Activated effector memory CD4-positive, alpha-beta T cell treated with anti-CD3 and anti-CD28 coated beads, Interleukin-2, amount 50 U/mL, for 16 hours (primary cell): ENCODE data around the gene UMOD.

Source experiments
- DNase-seq: peaks from one replicate; pipeline ENCODE4 v3.0.0-alpha.2; 2020

The UMOD gene

GRCh38 chr16:20298452-20298851, 54.1 kb downstream of the UMOD start:
- no peak for DNase-seq

GRCh38 chr16:20291208-20292206, 61.0 kb downstream of the UMOD start:
- no peak for DNase-seq

- DNase-seq, result no peak
Observed at GRCh38 chr16:20289571-20289970, 62.9 kb downstream of the UMOD start.

- no peak for DNase-seq
Observed at GRCh38 chr16:20285993-20286499, 66.5 kb downstream of the UMOD start.
